H9 (cell line): ENCODE results near the gene GMPR2. TPM values are rescaled to one million over a fixed set of nuclear protein-coding genes. Genes with fewer than 3 reads are reported as not detected.

Source experiments
- DNase-seq: peaks from one replicate; pipeline ENCODE4 v3.0.0-alpha.2; 2017
- H2AFZ ChIP-seq: one replicate; pipeline ENCODE4 v1.6.1; 2013; ENCODE audit warnings: mild to moderate bottlenecking, low read length, control low read depth, moderate library complexity
- H2AK5ac ChIP-seq: 2 replicates; pipeline ENCODE4 v1.6.1; 2013; ENCODE audit warnings: low read length, control low read depth, mixed read lengths; ENCODE audit not compliant: insufficient read length
- H2BK120ac ChIP-seq: one replicate; pipeline ENCODE4 v1.6.1; 2013; ENCODE audit warnings: low read depth, mild to moderate bottlenecking, low read length, control low read depth, inconsistent platforms; ENCODE audit not compliant: poor library complexity, severe bottlenecking
- H2BK12ac ChIP-seq: 2 replicates; pipeline ENCODE4 v1.6.1; 2013; ENCODE audit warnings: low read length, control low read depth, mixed read lengths, low read depth; ENCODE audit not compliant: insufficient read length
- H2BK15ac ChIP-seq: 2 replicates; pipeline ENCODE4 v1.6.1; 2013; ENCODE audit warnings: low read depth, low read length, control low read depth
- H2BK20ac ChIP-seq: one replicate; pipeline ENCODE4 v1.6.1; 2013; ENCODE audit warnings: low read depth, mild to moderate bottlenecking, low read length, control low read depth, inconsistent platforms; ENCODE audit not compliant: poor library complexity, severe bottlenecking
- H2BK5ac ChIP-seq: 2 replicates; pipeline ENCODE4 v1.6.1; 2013; ENCODE audit warnings: low read length, control low read depth, mixed read lengths; ENCODE audit not compliant: insufficient read length
- H3K14ac ChIP-seq: 2 replicates; pipeline ENCODE4 v1.6.1; 2013; ENCODE audit warnings: low read length, control low read depth; ENCODE audit not compliant: insufficient read depth
- H3K18ac ChIP-seq: 2 replicates; pipeline ENCODE4 v1.6.1; 2013; ENCODE audit warnings: low read depth, mild to moderate bottlenecking, mixed read lengths, low read length, control low read depth; ENCODE audit not compliant: insufficient read length
- H3K23ac ChIP-seq: 2 replicates; pipeline ENCODE4 v1.6.1; 2013; ENCODE audit warnings: low read length, control low read depth, mixed read lengths, low read depth; ENCODE audit not compliant: insufficient read length
- H3K23me2 ChIP-seq: 2 replicates; pipeline ENCODE4 v1.6.1; 2013; ENCODE audit warnings: low read depth, mild to moderate bottlenecking, mixed read lengths, low read length, control low read depth; ENCODE audit not compliant: insufficient read length, poor library complexity, severe bottlenecking
- H3K27ac ChIP-seq: 2 replicates; pipeline ENCODE4 v1.5.1; 2013; ENCODE audit warnings: low read length, control low read depth, mixed read lengths, low read depth; ENCODE audit not compliant: insufficient read length
- H3K27me3 ChIP-seq: 2 replicates; pipeline ENCODE4 v1.6.1; 2013; ENCODE audit warnings: low read length, control low read depth, inconsistent platforms; ENCODE audit not compliant: insufficient read depth
- H3K4ac ChIP-seq: 2 replicates; pipeline ENCODE4 v1.6.1; 2013; ENCODE audit warnings: low read depth, mild to moderate bottlenecking, control low read depth, inconsistent platforms, low read length, moderate library complexity
- H3K4me1 ChIP-seq: 2 replicates; pipeline ENCODE4 v1.6.1; 2013; ENCODE audit warnings: low read length, control low read depth, inconsistent platforms; ENCODE audit not compliant: insufficient read depth
- H3K4me2 ChIP-seq: 2 replicates; pipeline ENCODE4 v1.6.1; 2013; ENCODE audit warnings: low read length, control low read depth, mixed read lengths; ENCODE audit not compliant: insufficient read length, insufficient read depth
- H3K56ac ChIP-seq: 2 replicates; pipeline ENCODE4 v1.6.1; 2013; ENCODE audit warnings: low read depth, mild to moderate bottlenecking, mixed read lengths, low read length, control low read depth; ENCODE audit not compliant: insufficient read length
- H3K79me1 ChIP-seq: 2 replicates; pipeline ENCODE4 v1.6.1; 2013; ENCODE audit warnings: low read depth, mild to moderate bottlenecking, moderate library complexity, low read length, control low read depth, inconsistent platforms; ENCODE audit not compliant: insufficient read depth, poor library complexity, severe bottlenecking
- H3K79me2 ChIP-seq: 2 replicates; pipeline ENCODE4 v1.6.1; 2013; ENCODE audit warnings: low read length, control low read depth, inconsistent platforms; ENCODE audit not compliant: insufficient read depth
- H3K9ac ChIP-seq: 2 replicates; pipeline ENCODE4 v1.6.1; 2013; ENCODE audit warnings: low read length, control low read depth, mixed read lengths; ENCODE audit not compliant: insufficient read length; ENCODE audit errors: extremely low read depth
- H3K9me3 ChIP-seq: one replicate; pipeline ENCODE4 v1.6.1; 2013; ENCODE audit warnings: low read depth, low read length, inconsistent platforms; ENCODE audit not compliant: control insufficient read depth
- H3T11ph ChIP-seq: one replicate; pipeline ENCODE4 v1.6.1; 2013; ENCODE audit warnings: mild to moderate bottlenecking, low read length, control low read depth, inconsistent platforms
- H4K20me1 ChIP-seq: one replicate; pipeline ENCODE4 v1.6.1; 2013; ENCODE audit not compliant: control insufficient read depth, insufficient read length, insufficient read depth
- H4K5ac ChIP-seq: 2 replicates; pipeline ENCODE4 v1.6.1; 2013; ENCODE audit warnings: low read depth, mild to moderate bottlenecking, mixed read lengths, low read length, control low read depth; ENCODE audit not compliant: insufficient read length
- H4K8ac ChIP-seq: replicated peaks from 2 replicates; pipeline ENCODE4 v1.6.1; 2013; ENCODE audit warnings: low read length, control low read depth, mixed read lengths, low read depth; ENCODE audit not compliant: insufficient read length
- H4K91ac ChIP-seq: 2 replicates; pipeline ENCODE4 v1.6.1; 2013; ENCODE audit warnings: low read depth, mild to moderate bottlenecking, moderate library complexity, mixed read lengths, low read length, control low read depth; ENCODE audit not compliant: insufficient read length
- H3K27ac Mint-ChIP-seq, 3 experiments: 2 replicates in 2 of 3; 3 replicates in 1 of 3; pipeline ENCODE4 v1.8.0; 2020 to 2021; ENCODE audit warnings: mixed read lengths in 3 of 3, mild to moderate bottlenecking in 1 of 3, moderate library complexity in 1 of 3
- H3K27me3 Mint-ChIP-seq: 2 replicates; pipeline ENCODE4 v1.8.0; 2021; ENCODE audit warnings: low read depth, mild to moderate bottlenecking, moderate library complexity, mixed read lengths
- H3K36me3 Mint-ChIP-seq, 3 experiments: 2 replicates in 2 of 3; 3 replicates in 1 of 3; pipeline ENCODE4 v1.8.0; 2020 to 2021; ENCODE audit warnings: low read depth in 3 of 3, mixed read lengths in 3 of 3; ENCODE audit not compliant: insufficient read depth in 1 of 3
- H3K4me1 Mint-ChIP-seq, 2 experiments: 2 replicates each; pipeline ENCODE4 v1.8.0; 2020; ENCODE audit warnings: mixed read lengths in 2 of 2
- H3K4me3 Mint-ChIP-seq, 2 experiments: 2 replicates in 1 of 2; 3 replicates in 1 of 2; pipeline ENCODE4 v1.8.0; 2020 to 2021; ENCODE audit warnings: mild to moderate bottlenecking in 2 of 2, mixed read lengths in 2 of 2, moderate library complexity in 1 of 2
- H3K9me3 Mint-ChIP-seq, 2 experiments: 2 replicates in 1 of 2; 3 replicates in 1 of 2; pipeline ENCODE4 v1.8.0; 2020; ENCODE audit warnings: mild to moderate bottlenecking in 2 of 2, mixed read lengths in 2 of 2, moderate library complexity in 1 of 2
- WGBS: extraction: QIAGEN DNeasy Blood & Tissue Kit; methylation state at CpG from one replicate; pipeline ENCODE4 v1.1.7; 2013; ENCODE audit warnings: missing lambda C conversion rate, low lambda C conversion rate, mixed read lengths; ENCODE audit not compliant: insufficient read length; ENCODE audit errors: extremely low coverage; 5-methylcytosine and 5-hydroxymethylcytosine counted together
- total RNA-seq: library from RNA; stranded (reverse); gene quantifications from 2 replicates; pipeline ENCODE4 v1.2.1, GENCODE V29; 2021
- TF ChIP-seq, protein P1 (sequence below): fragments of 200-600 bp; sonication (generic); conservative IDR thresholded peaks from 3 replicates; pipeline ENCODE4 v1.8.0; 2021; ENCODE audit warnings: antibody characterized with exemption, mild to moderate bottlenecking

The GMPR2 gene
- total RNA-seq, 1 experiment from 2014 or later, result 84.7 TPM

GRCh38 chr14:24232121-24232644 is 546 bp upstream of the GMPR2 start, which contains the start of gene NEDD8:
Gene NEDD8, minus strand, starts transcription at chr14:24232367. Its CDS starts 100 bp downstream, at chr14:24232267.
- H2BK12ac ChIP-seq, result no peak within 1 kb of the TSS
- no peak within 1 kb of the TSS for H3K4ac ChIP-seq
- peak within 1 kb of the TSS; percentile 1 for H2BK5ac ChIP-seq
- H3K23me2 ChIP-seq, result peaks cover 15% of the 10 kb centered on the region
- no peak within 1 kb of the TSS for H2AK5ac ChIP-seq
- WGBS, result no CpG with 5 or more reads among the region's 30 CpGs
- H3T11ph ChIP-seq, result no peak within 1 kb of the TSS
- H3K4me2 ChIP-seq, result peak within 1 kb of the TSS; percentile 99
- no peak within 1 kb of the TSS for H4K5ac ChIP-seq
- H3K4me1 ChIP-seq, result 0 out of 2 replicates have a peak, but pooled peaks cover 6% of the 10 kb centered on the region
- H3K79me2 ChIP-seq, result peaks cover 3% of the 10 kb centered on the region; the same call in 1 of the 2 replicates
- peak within 1 kb of the TSS; percentile 49 for H3K14ac ChIP-seq
- H3K4me1 Mint-ChIP-seq, result peaks cover 8 to 22% of the 10 kb centered on the region in 2 experiments
- H3K27ac Mint-ChIP-seq, result peak within 1 kb of the TSS; percentile 96 to 99 (median 98)
- peak; percentile 89 for DNase-seq
- peak within 1 kb of the TSS; percentile 47 for H4K8ac ChIP-seq
- H2BK120ac ChIP-seq, result no peak within 1 kb of the TSS
- TF ChIP-seq, protein P1, sequence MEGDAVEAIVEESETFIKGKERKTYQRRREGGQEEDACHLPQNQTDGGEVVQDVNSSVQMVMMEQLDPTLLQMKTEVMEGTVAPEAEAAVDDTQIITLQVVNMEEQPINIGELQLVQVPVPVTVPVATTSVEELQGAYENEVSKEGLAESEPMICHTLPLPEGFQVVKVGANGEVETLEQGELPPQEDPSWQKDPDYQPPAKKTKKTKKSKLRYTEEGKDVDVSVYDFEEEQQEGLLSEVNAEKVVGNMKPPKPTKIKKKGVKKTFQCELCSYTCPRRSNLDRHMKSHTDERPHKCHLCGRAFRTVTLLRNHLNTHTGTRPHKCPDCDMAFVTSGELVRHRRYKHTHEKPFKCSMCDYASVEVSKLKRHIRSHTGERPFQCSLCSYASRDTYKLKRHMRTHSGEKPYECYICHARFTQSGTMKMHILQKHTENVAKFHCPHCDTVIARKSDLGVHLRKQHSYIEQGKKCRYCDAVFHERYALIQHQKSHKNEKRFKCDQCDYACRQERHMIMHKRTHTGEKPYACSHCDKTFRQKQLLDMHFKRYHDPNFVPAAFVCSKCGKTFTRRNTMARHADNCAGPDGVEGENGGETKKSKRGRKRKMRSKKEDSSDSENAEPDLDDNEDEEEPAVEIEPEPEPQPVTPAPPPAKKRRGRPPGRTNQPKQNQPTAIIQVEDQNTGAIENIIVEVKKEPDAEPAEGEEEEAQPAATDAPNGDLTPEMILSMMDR, result no peak
- H3K56ac ChIP-seq, result no peak within 1 kb of the TSS
- no peak within 1 kb of the TSS for H4K91ac ChIP-seq
- H4K20me1 ChIP-seq, result no peaks in the 10 kb centered on the region
- peak within 1 kb of the TSS; percentile 98 to 99 for H3K4me3 Mint-ChIP-seq
- peak within 1 kb of the TSS; percentile 57 for H3K27ac ChIP-seq
- H3K9ac ChIP-seq, result peak within 1 kb of the TSS; percentile 89
- H2BK20ac ChIP-seq, result no peak within 1 kb of the TSS
- no peaks in the 10 kb centered on the region for H3K27me3 ChIP-seq
- H3K36me3 Mint-ChIP-seq, result peaks cover 18 to 44% (median 40%) of the 10 kb centered on the region in 3 experiments; a peak in 6 of 7 replicates
- H2AFZ ChIP-seq, result peak within 1 kb of the TSS; percentile 32
- no peaks in the 10 kb centered on the region for H3K9me3 Mint-ChIP-seq
- peaks cover 11% of the 10 kb centered on the region for H3K79me1 ChIP-seq
- H3K23ac ChIP-seq, result no peak within 1 kb of the TSS
- H3K18ac ChIP-seq, result peak within 1 kb of the TSS; percentile 83
- no peaks in the 10 kb centered on the region for H3K9me3 ChIP-seq
- no peaks in the 10 kb centered on the region for H3K27me3 Mint-ChIP-seq
- no peak within 1 kb of the TSS for H2BK15ac ChIP-seq
